Measurements from ENCODE around the gene CLDN20. TPM values are rescaled to one million over a fixed set of nuclear protein-coding genes. Genes with fewer than 3 reads are reported as not detected.

Gene CLDN20
- total RNA-seq, 1 donor from 2014 or later = not detected

- Histone ChIP-seq H3K4me1 (no peaks in the 10 kb centered on the region), H3K9me3 (no peaks in the 10 kb centered on the region), H3K27ac (peak overlapping the region; percentile 20), H3K4me3 (no peak overlapping the region), H3K36me3 (no peaks in the 10 kb centered on the region), H3K27me3 (no peaks in the 10 kb centered on the region)
- TF ChIP-seq POLR2AphosphoS5 (IDR thresholded peaks at IDR 0.05; ENCODE audit: insufficient read depth in 1 of 2, low read depth in 1 of 2) (no peak), POLR2A (IDR thresholded peaks at IDR 0.05) (no peak)
- TF ChIP-seq, protein P1, sequence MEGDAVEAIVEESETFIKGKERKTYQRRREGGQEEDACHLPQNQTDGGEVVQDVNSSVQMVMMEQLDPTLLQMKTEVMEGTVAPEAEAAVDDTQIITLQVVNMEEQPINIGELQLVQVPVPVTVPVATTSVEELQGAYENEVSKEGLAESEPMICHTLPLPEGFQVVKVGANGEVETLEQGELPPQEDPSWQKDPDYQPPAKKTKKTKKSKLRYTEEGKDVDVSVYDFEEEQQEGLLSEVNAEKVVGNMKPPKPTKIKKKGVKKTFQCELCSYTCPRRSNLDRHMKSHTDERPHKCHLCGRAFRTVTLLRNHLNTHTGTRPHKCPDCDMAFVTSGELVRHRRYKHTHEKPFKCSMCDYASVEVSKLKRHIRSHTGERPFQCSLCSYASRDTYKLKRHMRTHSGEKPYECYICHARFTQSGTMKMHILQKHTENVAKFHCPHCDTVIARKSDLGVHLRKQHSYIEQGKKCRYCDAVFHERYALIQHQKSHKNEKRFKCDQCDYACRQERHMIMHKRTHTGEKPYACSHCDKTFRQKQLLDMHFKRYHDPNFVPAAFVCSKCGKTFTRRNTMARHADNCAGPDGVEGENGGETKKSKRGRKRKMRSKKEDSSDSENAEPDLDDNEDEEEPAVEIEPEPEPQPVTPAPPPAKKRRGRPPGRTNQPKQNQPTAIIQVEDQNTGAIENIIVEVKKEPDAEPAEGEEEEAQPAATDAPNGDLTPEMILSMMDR (IDR thresholded peaks at IDR 0.05) = no peak
- no peak for DNase-seq (ENCODE audit: extremely low spot score in 2 of 2)
- intact Hi-C loops (cut with DNase I) = no loop called here
These were observed 28.7 kb upstream of the CLDN20 start for GRCh38 chr6:155235087-155235486.

DNA sequence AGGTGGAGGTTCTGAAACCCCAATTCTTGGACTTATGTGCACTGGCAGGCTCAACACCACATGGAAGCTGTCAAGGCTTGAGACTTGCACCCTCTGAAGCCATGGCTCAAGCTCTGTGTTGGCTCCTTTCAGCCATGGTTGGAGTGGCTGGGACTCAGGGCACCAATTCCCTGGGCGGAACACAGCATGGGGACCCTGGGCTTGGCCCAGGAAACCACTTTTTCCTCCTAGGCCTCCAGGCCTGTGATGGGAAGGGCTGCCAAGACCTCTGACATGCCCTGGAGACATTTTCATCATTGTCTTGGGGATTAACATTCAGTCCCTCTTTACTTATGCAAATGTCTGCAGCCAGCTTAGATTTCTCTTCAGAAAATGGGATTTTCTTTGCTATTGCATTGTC is 26.2 kb upstream of the CLDN20 start:
- intact Hi-C loops (cut with DNase I) = no loop called here

GRCh38 chr6:155240905-155241600 is 22.8 kb upstream of the CLDN20 start:
- Histone ChIP-seq H3K27me3 (no peaks in the 10 kb centered on the region), H3K27ac (no peak overlapping the region), H3K9me3 (no peaks in the 10 kb centered on the region), H3K4me1 (no peaks in the 10 kb centered on the region), H3K36me3 (no peaks in the 10 kb centered on the region), H3K4me3 (no peak overlapping the region)
- TF ChIP-seq, protein P1 (IDR thresholded peaks at IDR 0.05) = no peak
- TF ChIP-seq POLR2AphosphoS5 (IDR thresholded peaks at IDR 0.05; ENCODE audit: insufficient read depth in 1 of 2, low read depth in 1 of 2) = no peak
- no peak for TF ChIP-seq POLR2A (IDR thresholded peaks at IDR 0.05)
- intact Hi-C loops (cut with DNase I) = no loop called here
- DNase-seq (ENCODE audit: extremely low spot score in 2 of 2) = no peak

More for the DNA sequence above, 26.2 kb upstream of the CLDN20 start:
- Histone ChIP-seq H3K36me3 (no peaks in the 10 kb centered on the region), H3K4me3 (no peak overlapping the region), H3K9me3 (no peaks in the 10 kb centered on the region), H3K27me3 (no peaks in the 10 kb centered on the region), H3K27ac (no peak overlapping the region), H3K4me1 (no peaks in the 10 kb centered on the region)
- no peak for TF ChIP-seq POLR2A (IDR thresholded peaks at IDR 0.05)
- TF ChIP-seq, protein P1 (IDR thresholded peaks at IDR 0.05) = no peak
- no peak for DNase-seq (ENCODE audit: extremely low spot score in 2 of 2)

GRCh38 chr6:155241966-155242365 is 21.8 kb upstream of the CLDN20 start:
- Histone ChIP-seq H3K9me3 (no peaks in the 10 kb centered on the region), H3K4me3 (no peak overlapping the region), H3K27me3 (no peaks in the 10 kb centered on the region), H3K4me1 (no peaks in the 10 kb centered on the region), H3K36me3 (no peaks in the 10 kb centered on the region), H3K27ac (no peak overlapping the region)
- no peak for DNase-seq (ENCODE audit: extremely low spot score in 2 of 2)
- intact Hi-C loops (cut with DNase I) = no loop called here
- TF ChIP-seq POLR2AphosphoS5 (IDR thresholded peaks at IDR 0.05; ENCODE audit: insufficient read depth in 1 of 2, low read depth in 1 of 2) (no peak), POLR2A (IDR thresholded peaks at IDR 0.05) (no peak)
- TF ChIP-seq, protein P1 (IDR thresholded peaks at IDR 0.05) = no peak

DNA sequence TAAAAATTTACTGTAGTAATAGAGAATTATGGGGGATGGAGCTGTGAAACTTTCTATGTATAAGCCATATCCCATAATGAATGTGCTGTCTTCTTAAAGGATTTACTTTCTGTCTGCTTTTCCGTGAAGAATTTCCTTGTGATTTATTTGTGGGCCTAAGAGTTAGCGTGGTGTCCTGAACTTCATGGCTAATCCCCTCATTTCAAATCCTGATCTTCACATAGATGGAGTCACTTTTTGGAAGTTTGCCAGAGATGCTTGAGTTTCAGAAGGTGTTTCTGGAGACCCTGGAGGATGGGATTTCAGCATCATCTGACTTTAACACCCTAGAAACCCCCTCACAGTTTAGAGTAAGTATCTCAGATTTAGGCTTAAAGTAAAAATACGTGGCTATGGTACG is 19.4 kb upstream of the CLDN20 start:
- no peaks in the 10 kb centered on the region for H3K9me3 ChIP-seq
- H3K36me3 ChIP-seq = no peaks in the 10 kb centered on the region
- intact Hi-C loops (cut with DNase I) = no loop called here
- H3K27ac ChIP-seq = no peak overlapping the region
- H3K4me1 ChIP-seq = peaks cover 8% of the 10 kb centered on the region
- no peak for TF ChIP-seq POLR2A (IDR thresholded peaks at IDR 0.05)
- DNase-seq (ENCODE audit: extremely low spot score in 2 of 2) = no peak
- no peaks in the 10 kb centered on the region for H3K27me3 ChIP-seq
- H3K4me3 ChIP-seq = no peak overlapping the region
